SJCRH30 (cell line): ENCODE results near the gene FRMD5. TPM values are rescaled to one million over a fixed set of nuclear protein-coding genes. Genes with fewer than 3 reads are reported as not detected.

ENCODE experiments used
- DNase-seq, 2 experiments: peaks; one replicate each; pipeline ENCODE4 v3.0.0-alpha.2; 2015 to 2020
- H3K27ac ChIP-seq: fragments of 250-450 bp; sonication (Bioruptor Pico); 2 replicates; pipeline ENCODE4 v1.5.1; 2020; ENCODE audit warnings: mild to moderate bottlenecking, moderate library complexity
- H3K27me3 ChIP-seq: fragments of 250-450 bp; sonication (Bioruptor Pico); 2 replicates; pipeline ENCODE4 v1.5.1; 2020; ENCODE audit warnings: mild to moderate bottlenecking, moderate library complexity
- H3K36me3 ChIP-seq: fragments of 250-450 bp; sonication (Bioruptor Pico); 2 replicates; pipeline ENCODE4 v1.5.1; 2020; ENCODE audit warnings: mild to moderate bottlenecking, moderate library complexity
- H3K4me1 ChIP-seq: fragments of 250-450 bp; sonication (Bioruptor Pico); 2 replicates; pipeline ENCODE4 v1.5.1; 2020; ENCODE audit warnings: mild to moderate bottlenecking, moderate library complexity
- H3K4me3 ChIP-seq: fragments of 250-450 bp; sonication (Bioruptor Pico); 2 replicates; pipeline ENCODE4 v1.5.1; 2020; ENCODE audit warnings: mild to moderate bottlenecking, moderate library complexity
- H3K9me3 ChIP-seq: fragments of 250-450 bp; sonication (Bioruptor Pico); replicated peaks from 2 replicates; pipeline ENCODE4 v1.5.1; 2020; ENCODE audit warnings: mild to moderate bottlenecking, moderate library complexity
- total RNA-seq: library from RNA; depleted of rRNA; stranded (reverse); fragments of >200 nt; shearing (Covaris generic); gene quantifications from 2 replicates; pipeline ENCODE4 v1.2.3, GENCODE V29; 2014

The FRMD5 gene
- total RNA-seq, 1 experiment from 2014 or later: 0.49 TPM

- no peak overlapping the region for H3K4me3 ChIP-seq
- no peaks in the 10 kb centered on the region for H3K9me3 ChIP-seq
- DNase-seq: no peak
- H3K36me3 ChIP-seq: no peaks in the 10 kb centered on the region
- H3K27me3 ChIP-seq: peaks cover 9% of the 10 kb centered on the region; the same call in 1 of the 2 replicates
- no peaks in the 10 kb centered on the region for H3K4me1 ChIP-seq
- no peak overlapping the region for H3K27ac ChIP-seq
Observed at GRCh38 chr15:44193651-44194322, 1.3 kb downstream of the FRMD5 start.

GRCh38 chr15:44188795-44189194 lies 6.3 kb downstream of the FRMD5 start:
- no peaks in the 10 kb centered on the region for H3K4me1 ChIP-seq
- no peaks in the 10 kb centered on the region for H3K9me3 ChIP-seq
- no peak for DNase-seq

GRCh38 chr15:44186705-44187104 lies 8.4 kb downstream of the FRMD5 start:
- Histone ChIP-seq H3K9me3 (no peaks in the 10 kb centered on the region), H3K36me3 (no peaks in the 10 kb centered on the region), H3K4me1 (no peaks in the 10 kb centered on the region), H3K27ac (no peak overlapping the region), H3K4me3 (no peak overlapping the region), H3K27me3 (no peaks in the 10 kb centered on the region; the same call in 1 of the 2 replicates)
- DNase-seq: no peak

More at GRCh38 chr15:44188795-44189194, 6.3 kb downstream of the FRMD5 start:
- Histone ChIP-seq H3K36me3 (no peaks in the 10 kb centered on the region), H3K27ac (no peak overlapping the region), H3K27me3 (peaks cover 1% of the 10 kb centered on the region; the same call in 1 of the 2 replicates), H3K4me3 (no peak overlapping the region)

DNA sequence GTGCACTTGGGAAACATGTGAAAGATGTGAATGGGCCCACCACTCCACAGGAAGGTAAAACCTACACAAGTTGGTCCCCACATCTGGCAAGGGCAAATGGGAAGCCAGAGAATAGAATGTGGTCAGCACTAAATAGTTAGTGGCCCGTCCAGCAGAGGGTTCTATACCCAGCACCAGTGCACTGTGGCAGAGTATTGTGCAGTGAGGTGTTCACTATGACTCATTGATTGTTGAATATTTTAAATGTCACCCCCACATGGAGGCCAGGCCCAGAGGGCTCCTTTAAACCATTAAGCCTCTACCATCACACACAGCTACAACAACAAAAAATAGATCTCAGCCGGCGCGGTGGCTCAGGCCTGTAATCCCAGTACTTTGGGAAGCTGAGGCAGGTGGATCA lies 11.7 kb downstream of the FRMD5 start:
- no peak for DNase-seq
- H3K27me3 ChIP-seq: no peaks in the 10 kb centered on the region; the same call in 1 of the 2 replicates
- H3K9me3 ChIP-seq: no peaks in the 10 kb centered on the region
- no peak overlapping the region for H3K4me3 ChIP-seq
- no peaks in the 10 kb centered on the region for H3K36me3 ChIP-seq
- H3K4me1 ChIP-seq: no peaks in the 10 kb centered on the region
- no peak overlapping the region for H3K27ac ChIP-seq

- no peak overlapping the region for H3K27ac ChIP-seq
- no peaks in the 10 kb centered on the region for H3K9me3 ChIP-seq
- no peaks in the 10 kb centered on the region for H3K4me1 ChIP-seq
- H3K36me3 ChIP-seq: no peaks in the 10 kb centered on the region
- H3K27me3 ChIP-seq: no peaks in the 10 kb centered on the region; the same call in 1 of the 2 replicates
- DNase-seq: no peak
- H3K4me3 ChIP-seq: no peak overlapping the region
Observed at GRCh38 chr15:44181410-44181809, 13.7 kb downstream of the FRMD5 start.

GRCh38 chr15:44177139-44177538 lies 17.9 kb downstream of the FRMD5 start:
- DNase-seq: no peak
- Histone ChIP-seq H3K27me3 (0 out of 2 replicates have a peak, but pooled peaks cover 3% of the 10 kb centered on the region), H3K36me3 (no peaks in the 10 kb centered on the region), H3K4me3 (no peak overlapping the region), H3K9me3 (no peaks in the 10 kb centered on the region), H3K4me1 (no peaks in the 10 kb centered on the region), H3K27ac (no peak overlapping the region)

- no peak for DNase-seq
- Histone ChIP-seq H3K27ac (no peak overlapping the region), H3K27me3 (0 out of 2 replicates have a peak, but pooled peaks cover 3% of the 10 kb centered on the region), H3K4me1 (no peaks in the 10 kb centered on the region), H3K9me3 (no peaks in the 10 kb centered on the region), H3K36me3 (no peaks in the 10 kb centered on the region), H3K4me3 (no peak overlapping the region)
Observed at GRCh38 chr15:44173813-44174212, 21.3 kb downstream of the FRMD5 start.

GRCh38 chr15:44163370-44163769 lies 31.7 kb downstream of the FRMD5 start:
- H3K27ac ChIP-seq: no peak overlapping the region
- no peak for DNase-seq
- H3K4me3 ChIP-seq: no peak overlapping the region
- H3K4me1 ChIP-seq: no peaks in the 10 kb centered on the region
- no peaks in the 10 kb centered on the region for H3K9me3 ChIP-seq
- no peaks in the 10 kb centered on the region for H3K36me3 ChIP-seq
- H3K27me3 ChIP-seq: no peaks in the 10 kb centered on the region

GRCh38 chr15:44160796-44161195 lies 34.3 kb downstream of the FRMD5 start:
- H3K36me3 ChIP-seq: no peaks in the 10 kb centered on the region
- no peak for DNase-seq

GRCh38 chr15:44159492-44159891 lies 35.6 kb downstream of the FRMD5 start:
- Histone ChIP-seq H3K27me3 (no peaks in the 10 kb centered on the region), H3K9me3 (no peaks in the 10 kb centered on the region), H3K4me1 (peaks cover 10% of the 10 kb centered on the region), H3K36me3 (no peaks in the 10 kb centered on the region), H3K27ac (no peak overlapping the region), H3K4me3 (no peak overlapping the region)
- no peak for DNase-seq

More at GRCh38 chr15:44160796-44161195, 34.3 kb downstream of the FRMD5 start:
- Histone ChIP-seq H3K4me1 (peaks cover 10% of the 10 kb centered on the region), H3K9me3 (no peaks in the 10 kb centered on the region), H3K27me3 (no peaks in the 10 kb centered on the region), H3K27ac (no peak overlapping the region), H3K4me3 (no peak overlapping the region)

GRCh38 chr15:44158111-44158510 lies 37.0 kb downstream of the FRMD5 start:
- Histone ChIP-seq H3K9me3 (no peaks in the 10 kb centered on the region), H3K36me3 (no peaks in the 10 kb centered on the region), H3K4me1 (peaks cover 10% of the 10 kb centered on the region), H3K4me3 (no peak overlapping the region), H3K27me3 (no peaks in the 10 kb centered on the region), H3K27ac (peak overlapping the region; percentile 10; the same call in 1 of the 2 replicates)
- DNase-seq: no peak

- peak in 1 of 2 experiments; percentile 9 for DNase-seq
- H3K4me1 ChIP-seq: peaks cover 10% of the 10 kb centered on the region
- H3K36me3 ChIP-seq: no peaks in the 10 kb centered on the region
- H3K27ac ChIP-seq: peak overlapping the region; percentile 10; the same call in 1 of the 2 replicates
- no peak overlapping the region for H3K4me3 ChIP-seq
- no peaks in the 10 kb centered on the region for H3K27me3 ChIP-seq
- H3K9me3 ChIP-seq: no peaks in the 10 kb centered on the region
Observed at GRCh38 chr15:44157679-44158078, 37.4 kb downstream of the FRMD5 start.

DNA sequence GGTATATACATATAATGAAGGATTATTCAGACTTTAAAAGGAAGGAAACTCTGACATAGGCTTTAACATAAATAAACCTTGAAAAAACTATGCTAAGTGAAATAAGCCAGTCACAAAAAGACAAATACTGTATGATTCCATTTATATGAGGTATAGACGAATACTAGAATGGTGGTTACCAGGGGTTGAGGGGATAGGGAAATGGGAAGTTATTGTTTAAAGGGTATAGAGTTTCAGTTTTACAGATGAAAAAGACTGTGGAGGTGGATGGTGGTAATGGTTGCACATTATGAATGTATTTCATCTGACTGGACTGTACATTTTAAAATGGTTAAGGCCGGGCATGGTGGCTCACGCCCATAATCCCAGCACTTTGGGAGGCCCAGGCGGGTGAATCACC lies 41.7 kb downstream of the FRMD5 start:
- Histone ChIP-seq H3K27me3 (no peaks in the 10 kb centered on the region), H3K9me3 (no peaks in the 10 kb centered on the region), H3K36me3 (no peaks in the 10 kb centered on the region), H3K27ac (no peak overlapping the region), H3K4me3 (no peak overlapping the region), H3K4me1 (peaks cover 10% of the 10 kb centered on the region)
- DNase-seq: no peak

DNA sequence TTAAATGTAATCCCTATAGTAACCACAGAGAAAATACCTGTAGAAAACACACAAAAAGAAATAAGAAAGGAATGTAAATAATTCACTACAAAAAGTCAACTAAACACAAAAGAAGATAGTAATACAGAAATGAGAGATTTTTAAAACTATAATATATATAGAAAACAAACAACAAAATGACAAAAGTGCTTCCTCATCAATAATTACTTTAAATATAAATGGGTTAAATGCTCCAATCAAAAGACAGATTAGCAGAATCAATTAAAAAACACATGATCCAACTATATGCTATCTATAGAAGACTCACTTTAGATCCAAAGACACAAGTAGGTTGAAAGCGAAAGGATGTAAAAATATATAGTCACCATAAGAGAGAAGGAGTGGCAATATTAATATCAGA lies 45.8 kb downstream of the FRMD5 start:
- Histone ChIP-seq H3K9me3 (no peaks in the 10 kb centered on the region), H3K27ac (no peak overlapping the region), H3K4me1 (peaks cover 17% of the 10 kb centered on the region), H3K27me3 (no peaks in the 10 kb centered on the region), H3K4me3 (no peak overlapping the region), H3K36me3 (no peaks in the 10 kb centered on the region)
- no peak for DNase-seq

- Histone ChIP-seq H3K9me3 (no peaks in the 10 kb centered on the region), H3K27me3 (no peaks in the 10 kb centered on the region), H3K36me3 (no peaks in the 10 kb centered on the region), H3K27ac (peak overlapping the region; percentile 25), H3K4me1 (peaks cover 21% of the 10 kb centered on the region), H3K4me3 (no peak overlapping the region)
- no peak for DNase-seq
Observed at GRCh38 chr15:44148580-44148979, 46.5 kb downstream of the FRMD5 start.

GRCh38 chr15:44147636-44148035 lies 47.4 kb downstream of the FRMD5 start:
- no peaks in the 10 kb centered on the region for H3K36me3 ChIP-seq
- no peaks in the 10 kb centered on the region for H3K27me3 ChIP-seq
- H3K4me3 ChIP-seq: no peak overlapping the region
- H3K4me1 ChIP-seq: peaks cover 26% of the 10 kb centered on the region
- H3K9me3 ChIP-seq: no peaks in the 10 kb centered on the region
- DNase-seq: peak; percentile 82 to 84
- peak overlapping the region; percentile 25 for H3K27ac ChIP-seq
